OCI-LY3 (cell line): ENCODE data around the gene UBE2QL1.

Experiments
- CTCF ChIP-seq: fragments of 200-600, 300-600 bp; sonication (generic); IDR thresholded peaks from 2 replicates; pipeline ENCODE4 v1.5.1; 2014; ENCODE audit warnings: antibody characterized with exemption, low read length, low read depth
- EZH2phosphoT487 ChIP-seq: fragments of 200-600 bp; shearing (Covaris generic); IDR thresholded peaks from 2 replicates; pipeline ENCODE4 v1.6.1; 2018; ENCODE audit warnings: antibody characterized with exemption, mixed run types, low read depth

GRCh38 chr5:6473284-6473683 lies 24.6 kb downstream of the UBE2QL1 start:
- TF ChIP-seq CTCF = no peak
- no peak for TF ChIP-seq EZH2phosphoT487
